Thoracic aorta (tissue), 2 donors: ENCODE measurements around the gene MELK. TPM values are rescaled to one million over a fixed set of nuclear protein-coding genes. Genes with fewer than 3 reads are reported as not detected.

ENCODE experiments used
- ATAC-seq: fragments of 150-250 bp; one replicate; pipeline ENCODE4 v1.8.0; 2017; ENCODE audit warnings: low read depth; ENCODE audit not compliant: insufficient number of reproducible peaks, low FRiP score
- DNase-seq: peaks from one replicate; pipeline ENCODE4 v3.0.0-alpha.2; 2020; ENCODE audit warnings: low spot score
- H3K27ac ChIP-seq, 2 donors: fragments of 200-600 bp; sonication (generic); 1 replicate in 1 of 2; 2 replicates in 1 of 2; pipeline ENCODE4 v1.5.1; 2016; ENCODE audit warnings: mild to moderate bottlenecking in 2 of 2, moderate library complexity in 2 of 2
- H3K27me3 ChIP-seq: fragments of 200-600 bp; sonication (generic); replicated peaks from 2 replicates; pipeline ENCODE4 v1.6.0; 2016; ENCODE audit warnings: mild to moderate bottlenecking; ENCODE audit not compliant: insufficient read depth
- H3K36me3 ChIP-seq: fragments of 200-600 bp; sonication (generic); one replicate; pipeline ENCODE4 v1.5.1; 2016
- H3K4me1 ChIP-seq, 2 donors: fragments of 200-600 bp; sonication (generic); 1 replicate in 1 of 2; 2 replicates in 1 of 2; pipeline versions ENCODE4 v1.5.1 to v1.6.0; 2016; ENCODE audit warnings: low read depth in 2 of 2, mild to moderate bottlenecking in 1 of 2; ENCODE audit not compliant: control insufficient read depth in 1 of 2
- H3K4me3 ChIP-seq: fragments of 200-600 bp; sonication (generic); 2 replicates; pipeline ENCODE4 v1.5.1; 2016; ENCODE audit warnings: mild to moderate bottlenecking
- H3K9me3 ChIP-seq: fragments of 200-600 bp; sonication (generic); 2 replicates; pipeline ENCODE4 v1.5.1; 2016
- CTCF ChIP-seq: fragments of 200-600 bp; sonication (generic); IDR thresholded peaks from one replicate; pipeline ENCODE4 v1.5.1; 2019; ENCODE audit warnings: antibody characterized with exemption
- total RNA-seq, 2 donors: library from RNA; depleted of rRNA; stranded (reverse); fragments of >200 nt; gene quantifications; one replicate each; pipeline versions ENCODE4 v1.1.0 to v1.2.3, GENCODE V29; 2016

MELK gene
- total RNA-seq, 2 donors from 2014 or later = 2.2 TPM; not detected in 1

GRCh38 chr9:36537861-36538260 lies 34.8 kb upstream of the MELK start:
- DNase-seq (no peak), ATAC-seq (no peak)
- no peak for TF ChIP-seq CTCF
- Histone ChIP-seq H3K27ac (no peak overlapping the region), H3K36me3 (no peaks in the 10 kb centered on the region), H3K4me1 (no peaks in the 10 kb centered on the region), H3K4me3 (no peak overlapping the region), H3K27me3 (no peaks in the 10 kb centered on the region), H3K9me3 (no peaks in the 10 kb centered on the region)

GRCh38 chr9:36542355-36542754 lies 30.3 kb upstream of the MELK start:
- no peak overlapping the region for H3K4me3 ChIP-seq
- no peak for ATAC-seq
- H3K36me3 ChIP-seq = no peaks in the 10 kb centered on the region
- no peak overlapping the region for H3K27ac ChIP-seq
- no peak for DNase-seq
- H3K27me3 ChIP-seq = no peaks in the 10 kb centered on the region
- H3K9me3 ChIP-seq = no peaks in the 10 kb centered on the region
- TF ChIP-seq CTCF = no peak
- peaks cover 0 to 7% of the 10 kb centered on the region in 2 donors for H3K4me1 ChIP-seq

- H3K9me3 ChIP-seq = no peaks in the 10 kb centered on the region
- ATAC-seq = no peak
- no peaks in the 10 kb centered on the region for H3K27me3 ChIP-seq
- DNase-seq = no peak
- H3K4me3 ChIP-seq = no peak overlapping the region
- H3K4me1 ChIP-seq = peaks cover 0 to 7% of the 10 kb centered on the region in 2 donors
- TF ChIP-seq CTCF = no peak
- H3K36me3 ChIP-seq = no peaks in the 10 kb centered on the region
- H3K27ac ChIP-seq = peak overlapping the region in 1 of 2 donors; percentile 38
Measured at GRCh38 chr9:36543916-36544315, 28.8 kb upstream of the MELK start.

GRCh38 chr9:36547598-36547997 lies 25.1 kb upstream of the MELK start:
- no peak overlapping the region for H3K4me3 ChIP-seq
- H3K27me3 ChIP-seq = no peaks in the 10 kb centered on the region
- DNase-seq (no peak), ATAC-seq (no peak)
- peaks cover 0 to 7% of the 10 kb centered on the region in 2 donors for H3K4me1 ChIP-seq
- no peak overlapping the region for H3K27ac ChIP-seq
- no peak for TF ChIP-seq CTCF
- no peaks in the 10 kb centered on the region for H3K36me3 ChIP-seq
- H3K9me3 ChIP-seq = no peaks in the 10 kb centered on the region

- H3K4me3 ChIP-seq = no peak overlapping the region
- TF ChIP-seq CTCF = no peak
- no peak for DNase-seq
- no peaks in the 10 kb centered on the region for H3K27me3 ChIP-seq
- no peak for ATAC-seq
- H3K36me3 ChIP-seq = no peaks in the 10 kb centered on the region
- no peak overlapping the region for H3K27ac ChIP-seq
- peaks cover 0 to 6% of the 10 kb centered on the region in 2 donors for H3K4me1 ChIP-seq
- no peaks in the 10 kb centered on the region for H3K9me3 ChIP-seq
Measured at GRCh38 chr9:36548454-36548853, 24.2 kb upstream of the MELK start.
